Measurements from ENCODE around the gene ADGRL1.

The ADGRL1 gene

GRCh38 chr19:14177496-14178074, 28.4 kb downstream of the ADGRL1 start:
- TF ChIP-seq CEBPB (IDR thresholded peaks at IDR 0.05) (no peak), TCF12 (IDR thresholded peaks at IDR 0.05; ENCODE audit: low read depth) (no peak), MAX (IDR thresholded peaks at IDR 0.05) (no peak), RAD21 (IDR thresholded peaks at IDR 0.05; ENCODE audit: low read depth) (no peak), CREB1 (IDR thresholded peaks at IDR 0.05; ENCODE audit: low read depth) (no peak), YY1 (IDR thresholded peaks at IDR 0.05; ENCODE audit: low read depth) (no peak), NFIC (IDR thresholded peaks at IDR 0.05) (no peak), EGR1 (IDR thresholded peaks at IDR 0.05) (no peak), EP300 (IDR thresholded peaks at IDR 0.05; ENCODE audit: borderline replicate concordance) (no peak), ZBTB7A (IDR thresholded peaks at IDR 0.05; ENCODE audit: low read depth) (no peak), REST (IDR thresholded peaks at IDR 0.05; ENCODE audit: low read depth) (no peak), TAF1 (IDR thresholded peaks at IDR 0.05; ENCODE audit: low read depth) (no peak), USF1 (IDR thresholded peaks at IDR 0.05) (no peak), TEAD4 (IDR thresholded peaks at IDR 0.05) (no peak), FOXM1 (IDR thresholded peaks at IDR 0.05; ENCODE audit: borderline replicate concordance, low read depth) (no peak)

- TF ChIP-seq YY1 (IDR thresholded peaks at IDR 0.05; ENCODE audit: low read depth) (no peak), EGR1 (IDR thresholded peaks at IDR 0.05) (no peak), RAD21 (IDR thresholded peaks at IDR 0.05; ENCODE audit: low read depth) (no peak)
Measured at GRCh38 chr19:14175351-14175792, 30.6 kb downstream of the ADGRL1 start.

GRCh38 chr19:14174883-14175282, 31.1 kb downstream of the ADGRL1 start:
- no peak for TF ChIP-seq EGR1 (IDR thresholded peaks at IDR 0.05)
- no peak for TF ChIP-seq USF1 (IDR thresholded peaks at IDR 0.05)
- no peak for TF ChIP-seq CEBPB (IDR thresholded peaks at IDR 0.05)
- TF ChIP-seq TAF1 (IDR thresholded peaks at IDR 0.05; ENCODE audit: low read depth) = no peak
- no peak for TF ChIP-seq REST (IDR thresholded peaks at IDR 0.05; ENCODE audit: low read depth)
- TF ChIP-seq FOXM1 (IDR thresholded peaks at IDR 0.05; ENCODE audit: borderline replicate concordance, low read depth) = no peak

- TF ChIP-seq YY1 (IDR thresholded peaks at IDR 0.05; ENCODE audit: low read depth) (no peak), TEAD4 (IDR thresholded peaks at IDR 0.05) (no peak), CREB1 (IDR thresholded peaks at IDR 0.05; ENCODE audit: low read depth) (no peak), USF1 (IDR thresholded peaks at IDR 0.05) (no peak), CEBPB (IDR thresholded peaks at IDR 0.05) (no peak)
Measured at GRCh38 chr19:14168993-14169392, 37.0 kb downstream of the ADGRL1 start.

GRCh38 chr19:14168259-14168972, 37.6 kb downstream of the ADGRL1 start:
- TF ChIP-seq NFIC (IDR thresholded peaks at IDR 0.05) (no peak), TCF12 (IDR thresholded peaks at IDR 0.05; ENCODE audit: low read depth) (no peak), CREB1 (IDR thresholded peaks at IDR 0.05; ENCODE audit: low read depth) (no peak), REST (IDR thresholded peaks at IDR 0.05; ENCODE audit: low read depth) (no peak), ZBTB7A (IDR thresholded peaks at IDR 0.05; ENCODE audit: low read depth) (no peak), RAD21 (IDR thresholded peaks at IDR 0.05; ENCODE audit: low read depth) (no peak), TAF1 (IDR thresholded peaks at IDR 0.05; ENCODE audit: low read depth) (no peak), EP300 (IDR thresholded peaks at IDR 0.05; ENCODE audit: borderline replicate concordance) (no peak), EGR1 (IDR thresholded peaks at IDR 0.05) (no peak), USF1 (IDR thresholded peaks at IDR 0.05) (no peak), FOXM1 (IDR thresholded peaks at IDR 0.05; ENCODE audit: borderline replicate concordance, low read depth) (no peak), CEBPB (IDR thresholded peaks at IDR 0.05) (no peak), TEAD4 (IDR thresholded peaks at IDR 0.05) (no peak), MAX (IDR thresholded peaks at IDR 0.05) (no peak), YY1 (IDR thresholded peaks at IDR 0.05; ENCODE audit: low read depth) (no peak)
